ENCODE measurements around the gene CCND2.
A peak's percentile ranks its signal among the peaks of the same experiment; 100 is the strongest.
"Not testable (repeated sequence)": the region's sequence is repeated elsewhere in the genome, so short reads cannot be mapped to it uniquely, and the experiment has no call there.

Gene CCND2

DNA sequence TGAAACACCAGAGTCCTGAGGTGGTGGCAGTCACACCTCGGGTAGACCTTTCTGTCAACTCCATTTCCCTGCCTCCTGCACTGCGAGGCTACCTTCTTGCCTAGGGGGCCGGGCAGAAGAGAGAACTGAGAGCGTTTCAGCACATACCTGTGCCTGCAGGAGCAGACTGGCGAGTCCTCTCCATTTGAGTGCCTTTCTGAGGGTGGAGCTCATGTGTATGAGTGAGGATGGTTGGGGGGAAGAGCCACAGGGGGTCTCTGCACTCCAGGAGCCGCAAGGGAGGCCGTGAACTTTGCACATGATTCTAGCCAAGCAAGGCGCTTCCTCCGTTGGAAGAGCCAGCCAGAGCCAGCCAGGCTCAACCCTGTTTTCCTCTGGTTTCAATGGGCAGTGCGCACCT is 31.0 kb upstream of the CCND2 start:
- Mint-ChIP-seq H3K27ac (no peak overlapping the region), H3K36me3 (ENCODE audit: low read depth) (peaks cover 10% of the 10 kb centered on the region), H3K4me1 (peaks cover 37% of the 10 kb centered on the region), H3K9me3 (peaks cover 25% of the 10 kb centered on the region), H3K4me3 (no peak overlapping the region), H3K27me3 (ENCODE audit: low read depth) (peaks cover 3% of the 10 kb centered on the region)
- TF ChIP-seq, protein P1, sequence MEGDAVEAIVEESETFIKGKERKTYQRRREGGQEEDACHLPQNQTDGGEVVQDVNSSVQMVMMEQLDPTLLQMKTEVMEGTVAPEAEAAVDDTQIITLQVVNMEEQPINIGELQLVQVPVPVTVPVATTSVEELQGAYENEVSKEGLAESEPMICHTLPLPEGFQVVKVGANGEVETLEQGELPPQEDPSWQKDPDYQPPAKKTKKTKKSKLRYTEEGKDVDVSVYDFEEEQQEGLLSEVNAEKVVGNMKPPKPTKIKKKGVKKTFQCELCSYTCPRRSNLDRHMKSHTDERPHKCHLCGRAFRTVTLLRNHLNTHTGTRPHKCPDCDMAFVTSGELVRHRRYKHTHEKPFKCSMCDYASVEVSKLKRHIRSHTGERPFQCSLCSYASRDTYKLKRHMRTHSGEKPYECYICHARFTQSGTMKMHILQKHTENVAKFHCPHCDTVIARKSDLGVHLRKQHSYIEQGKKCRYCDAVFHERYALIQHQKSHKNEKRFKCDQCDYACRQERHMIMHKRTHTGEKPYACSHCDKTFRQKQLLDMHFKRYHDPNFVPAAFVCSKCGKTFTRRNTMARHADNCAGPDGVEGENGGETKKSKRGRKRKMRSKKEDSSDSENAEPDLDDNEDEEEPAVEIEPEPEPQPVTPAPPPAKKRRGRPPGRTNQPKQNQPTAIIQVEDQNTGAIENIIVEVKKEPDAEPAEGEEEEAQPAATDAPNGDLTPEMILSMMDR (IDR thresholded peaks at IDR 0.05; ENCODE audit: unreplicated experiment in 3 of 3), result no peak

DNA sequence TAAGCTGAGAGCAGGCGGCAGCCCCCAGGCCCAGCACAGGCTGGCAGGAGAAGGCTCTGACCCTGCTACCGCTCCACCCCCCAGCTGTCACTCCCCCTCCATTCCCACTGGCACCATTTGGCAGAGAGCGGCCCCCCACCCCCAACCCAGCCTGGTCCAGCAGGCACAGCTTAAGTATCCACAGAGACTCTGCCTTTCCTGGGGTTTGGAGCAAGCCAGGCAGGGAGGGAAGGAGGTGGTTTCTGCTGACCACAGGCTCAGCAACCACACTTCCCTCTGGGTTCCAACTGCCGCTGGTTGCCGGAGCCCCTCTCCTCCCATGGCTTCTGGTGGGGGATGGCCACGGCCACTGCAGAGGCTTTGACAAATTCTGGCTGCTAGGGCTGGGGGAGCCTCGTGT is 30.5 kb upstream of the CCND2 start:
- TF ChIP-seq, protein P1 (IDR thresholded peaks at IDR 0.05; ENCODE audit: unreplicated experiment in 3 of 3), result no peak
- H3K4me3 Mint-ChIP-seq, result no peak overlapping the region
- no peak overlapping the region for H3K27ac Mint-ChIP-seq
- peaks cover 42% of the 10 kb centered on the region for H3K4me1 Mint-ChIP-seq
- H3K36me3 Mint-ChIP-seq (ENCODE audit: low read depth), result peaks cover 5% of the 10 kb centered on the region
- peaks cover 20% of the 10 kb centered on the region for H3K9me3 Mint-ChIP-seq
- H3K27me3 Mint-ChIP-seq (ENCODE audit: low read depth), result peaks cover 3% of the 10 kb centered on the region

DNA sequence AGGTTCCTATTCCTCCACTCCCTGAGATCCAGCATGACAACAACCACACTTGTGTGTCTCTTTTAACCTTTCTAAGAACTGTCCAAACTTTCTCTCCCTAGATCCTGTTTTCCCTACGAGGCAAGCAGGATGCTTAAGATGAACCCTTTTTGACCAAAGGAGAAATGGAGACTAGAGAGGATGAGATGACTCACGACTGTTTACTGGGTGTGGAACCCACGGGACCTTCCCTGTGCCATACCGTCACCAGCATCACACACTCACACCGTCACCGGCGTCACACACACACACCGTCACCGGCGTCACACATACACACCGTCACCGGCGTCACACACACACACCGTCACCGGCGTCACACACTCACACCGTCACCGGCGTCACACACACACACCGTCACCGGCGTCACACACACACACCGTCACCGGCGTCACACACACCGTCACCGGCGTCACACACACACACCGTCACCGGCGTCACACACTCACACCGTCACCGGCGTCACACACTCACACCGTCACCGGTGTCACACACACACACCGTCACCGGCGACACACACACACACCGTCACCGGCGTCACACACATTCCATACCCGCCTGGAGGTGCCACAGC is 30.0 kb upstream of the CCND2 start:
- H3K36me3 Mint-ChIP-seq (ENCODE audit: low read depth); H3K27ac Mint-ChIP-seq; H3K4me3 Mint-ChIP-seq; H3K27me3 Mint-ChIP-seq (ENCODE audit: low read depth): not testable (repeated sequence)
- Mint-ChIP-seq H3K4me1 (peaks cover 44% of the 10 kb centered on the region), H3K9me3 (peaks cover 15% of the 10 kb centered on the region)

DNA sequence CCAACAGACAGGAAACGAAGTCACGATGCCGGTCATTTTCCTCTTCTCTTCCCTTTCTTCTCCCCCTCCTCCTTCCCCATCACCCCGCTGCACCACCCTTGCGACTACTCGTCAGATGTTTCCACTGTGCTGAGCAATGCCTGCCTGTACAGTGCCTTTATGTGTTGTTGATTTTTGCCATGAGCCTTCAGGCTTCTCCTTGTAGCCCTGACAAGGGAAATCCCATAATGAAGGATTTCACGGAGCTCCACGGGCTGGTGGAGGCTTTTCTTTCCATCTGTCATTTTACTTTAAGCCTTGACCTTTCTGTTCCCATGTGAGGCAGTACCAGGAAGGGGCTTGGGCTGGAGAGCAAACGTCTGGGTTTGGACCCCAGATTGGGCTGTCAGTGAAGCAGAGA is 28.7 kb upstream of the CCND2 start:
- H3K4me1 Mint-ChIP-seq, result peaks cover 44% of the 10 kb centered on the region
- peaks cover 3% of the 10 kb centered on the region for H3K9me3 Mint-ChIP-seq
- H3K4me3 Mint-ChIP-seq, result peak overlapping the region in 2 of 3 experiments; percentile 15 to 18
- no peaks in the 10 kb centered on the region for H3K36me3 Mint-ChIP-seq (ENCODE audit: low read depth)
- H3K27ac Mint-ChIP-seq, result peak overlapping the region; percentile 34 to 72 (median 55)
- TF ChIP-seq, protein P1 (IDR thresholded peaks at IDR 0.05; ENCODE audit: unreplicated experiment in 3 of 3), result no peak
- H3K27me3 Mint-ChIP-seq (ENCODE audit: low read depth), result peaks cover 3% of the 10 kb centered on the region

DNA sequence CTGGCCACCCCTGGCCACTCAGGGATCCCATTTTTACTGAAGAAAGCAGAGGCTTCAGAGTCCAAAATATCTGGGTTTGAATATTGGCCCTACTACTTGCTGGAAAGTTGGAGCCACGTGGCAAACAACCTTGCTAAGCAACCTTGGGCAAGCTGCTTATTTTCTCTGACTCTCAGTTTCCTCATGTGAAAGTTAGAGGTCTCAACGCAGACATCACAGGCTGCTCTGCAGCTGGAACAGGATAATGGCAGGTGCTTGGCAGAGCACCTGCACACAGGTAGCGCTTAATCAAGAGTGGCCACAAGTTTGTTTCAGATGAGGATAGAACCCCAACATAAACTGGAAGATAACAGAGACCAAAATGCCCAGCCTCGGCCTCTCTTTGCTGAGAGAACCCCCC is 28.1 kb upstream of the CCND2 start:
- peaks cover 44% of the 10 kb centered on the region for H3K4me1 Mint-ChIP-seq
- TF ChIP-seq, protein P1 (IDR thresholded peaks at IDR 0.05; ENCODE audit: unreplicated experiment in 3 of 3), result no peak
- H3K4me3 Mint-ChIP-seq, result no peak overlapping the region
- H3K27me3 Mint-ChIP-seq (ENCODE audit: low read depth), result peaks cover 3% of the 10 kb centered on the region
- peaks cover 3% of the 10 kb centered on the region for H3K9me3 Mint-ChIP-seq
- H3K36me3 Mint-ChIP-seq (ENCODE audit: low read depth), result no peaks in the 10 kb centered on the region
- peak overlapping the region in 2 of 3 experiments; percentile 60 to 83 for H3K27ac Mint-ChIP-seq

DNA sequence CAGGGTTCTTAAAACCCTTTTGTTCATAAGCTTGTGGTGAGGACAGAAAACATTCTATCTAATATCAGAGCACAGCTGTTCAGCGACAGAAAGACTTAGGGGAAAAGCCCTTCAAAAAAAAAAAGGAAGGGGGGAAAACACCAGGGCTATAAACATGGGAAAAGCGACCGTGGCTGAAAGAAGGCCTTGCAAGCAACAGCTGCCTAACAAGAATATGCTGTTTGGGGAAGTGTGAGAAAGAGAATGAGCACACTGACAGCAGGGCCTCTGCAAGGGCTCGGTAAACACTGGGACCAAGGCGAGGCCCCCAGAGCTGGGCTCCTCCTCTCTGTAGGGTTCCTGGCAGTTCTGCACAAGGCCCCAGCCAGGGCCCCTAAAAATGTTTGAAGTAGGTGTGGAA is 27.4 kb upstream of the CCND2 start:
- Mint-ChIP-seq H3K27ac (peak overlapping the region; percentile 55 to 83 (median 69)), H3K9me3 (peaks cover 1% of the 10 kb centered on the region), H3K4me3 (no peak overlapping the region), H3K36me3 (ENCODE audit: low read depth) (no peaks in the 10 kb centered on the region), H3K4me1 (peaks cover 44% of the 10 kb centered on the region), H3K27me3 (ENCODE audit: low read depth) (peaks cover 6% of the 10 kb centered on the region)
- TF ChIP-seq, protein P1 (IDR thresholded peaks at IDR 0.05; ENCODE audit: unreplicated experiment in 3 of 3), result no peak

Data from nephron (organoid).